Measurements from ENCODE around the gene ARHGEF37. TPM values are rescaled to one million over a fixed set of nuclear protein-coding genes. Genes with fewer than 3 reads are reported as not detected.

The ARHGEF37 gene
- total RNA-seq, 1 experiment from 2014 or later = 0.70 TPM

GRCh38 chr5:149677731-149678130, 96.4 kb downstream of the ARHGEF37 start:
- no peak for TF ChIP-seq CTCF (IDR thresholded peaks at IDR 0.05; ENCODE audit: insufficient read depth in 1 of 2, low read depth in 1 of 2, low read length in 1 of 2, severe bottlenecking in 1 of 2, unreplicated experiment in 1 of 2)
- ChIA-PET POLR2A (no interaction called here), CTCF (no interaction called here)
- no peaks in the 10 kb centered on the region for H3K36me3 ChIP-seq (ENCODE audit: control insufficient read depth, insufficient read depth, low read length)
- Mint-ChIP-seq H3K36me3 (ENCODE audit: insufficient read depth, unreplicated experiment) (no peaks in the 10 kb centered on the region), H3K27ac (ENCODE audit: unreplicated experiment) (no peak overlapping the region), H3K27me3 (ENCODE audit: insufficient read depth, unreplicated experiment) (no peaks in the 10 kb centered on the region), H3K4me3 (ENCODE audit: unreplicated experiment) (no peak overlapping the region), H3K9me3 (ENCODE audit: unreplicated experiment) (no peaks in the 10 kb centered on the region), H3K4me1 (ENCODE audit: low read depth, unreplicated experiment) (peaks cover 6% of the 10 kb centered on the region)
- no TSS peak for BruUV-seq (replicated peaks)
- intact Hi-C loops (cut with micrococcal nuclease; ENCODE audit: unreplicated experiment) = no loop called here
- no peaks in the 10 kb centered on the region for H3K27me3 ChIP-seq (replicated peaks; ENCODE audit: control insufficient read depth, insufficient read depth, low read length)
- H3K4me1 ChIP-seq = no peaks in the 10 kb centered on the region
- H3K4me3 ChIP-seq (ENCODE audit: low read depth, low read length) = no peak overlapping the region
- no peaks in the 10 kb centered on the region for H3K9me3 ChIP-seq
- no peak for DNase-seq

- no peaks in the 10 kb centered on the region for H3K27me3 ChIP-seq (replicated peaks; ENCODE audit: control insufficient read depth, insufficient read depth, low read length)
- H3K4me3 ChIP-seq (ENCODE audit: low read depth, low read length) = no peak overlapping the region
- BruUV-seq (replicated peaks) = no TSS peak
- no peaks in the 10 kb centered on the region for H3K36me3 ChIP-seq (ENCODE audit: control insufficient read depth, insufficient read depth, low read length)
- no peaks in the 10 kb centered on the region for H3K36me3 Mint-ChIP-seq (ENCODE audit: insufficient read depth, unreplicated experiment)
- TF ChIP-seq CTCF (IDR thresholded peaks at IDR 0.05; ENCODE audit: insufficient read depth in 1 of 2, low read depth in 1 of 2, low read length in 1 of 2, severe bottlenecking in 1 of 2, unreplicated experiment in 1 of 2) = no peak
- intact Hi-C loops (cut with micrococcal nuclease; ENCODE audit: unreplicated experiment) = no loop called here
- no peaks in the 10 kb centered on the region for H3K9me3 Mint-ChIP-seq (ENCODE audit: unreplicated experiment)
- ChIA-PET CTCF (no interaction called here), POLR2A (no interaction called here)
- no peak overlapping the region for H3K27ac Mint-ChIP-seq (ENCODE audit: unreplicated experiment)
- H3K27me3 Mint-ChIP-seq (ENCODE audit: insufficient read depth, unreplicated experiment) = no peaks in the 10 kb centered on the region
- no peaks in the 10 kb centered on the region for H3K9me3 ChIP-seq
- no peak for DNase-seq
- peaks cover 12% of the 10 kb centered on the region for H3K4me1 Mint-ChIP-seq (ENCODE audit: low read depth, unreplicated experiment)
- H3K4me3 Mint-ChIP-seq (ENCODE audit: unreplicated experiment) = no peak overlapping the region
- H3K4me1 ChIP-seq = peaks cover 4% of the 10 kb centered on the region; the same call in 1 of the 2 replicates
Observed at GRCh38 chr5:149679876-149680809, 98.8 kb downstream of the ARHGEF37 start.

GRCh38 chr5:149680810-149681221, 99.5 kb downstream of the ARHGEF37 start:
- Histone ChIP-seq H3K4me3 (ENCODE audit: low read depth, low read length) (no peak overlapping the region), H3K9me3 (no peaks in the 10 kb centered on the region), H3K4me1 (peaks cover 9% of the 10 kb centered on the region; the same call in 1 of the 2 replicates), H3K27me3 (replicated peaks; ENCODE audit: control insufficient read depth, insufficient read depth, low read length) (no peaks in the 10 kb centered on the region), H3K36me3 (ENCODE audit: control insufficient read depth, insufficient read depth, low read length) (no peaks in the 10 kb centered on the region)
- Mint-ChIP-seq H3K4me3 (ENCODE audit: unreplicated experiment) (no peak overlapping the region), H3K36me3 (ENCODE audit: insufficient read depth, unreplicated experiment) (no peaks in the 10 kb centered on the region), H3K27ac (ENCODE audit: unreplicated experiment) (no peak overlapping the region), H3K27me3 (ENCODE audit: insufficient read depth, unreplicated experiment) (no peaks in the 10 kb centered on the region), H3K9me3 (ENCODE audit: unreplicated experiment) (no peaks in the 10 kb centered on the region), H3K4me1 (ENCODE audit: low read depth, unreplicated experiment) (peaks cover 7% of the 10 kb centered on the region)
- no peak for TF ChIP-seq CTCF (IDR thresholded peaks at IDR 0.05; ENCODE audit: insufficient read depth in 1 of 2, low read depth in 1 of 2, low read length in 1 of 2, severe bottlenecking in 1 of 2, unreplicated experiment in 1 of 2)
- ChIA-PET POLR2A (no interaction called here), CTCF (no interaction called here)
- no peak for DNase-seq
- intact Hi-C loops (cut with micrococcal nuclease; ENCODE audit: unreplicated experiment) = no loop called here
- no TSS peak for BruUV-seq (replicated peaks)

Data from Caco-2 (cell line).